NCI-H446 (cell line): ENCODE measurements around the gene TMEM178B.
"Not testable (repeated sequence)": the region's sequence is repeated elsewhere in the genome, so short reads cannot be mapped to it uniquely, and the experiment has no call there.

Experiments used
- DNase-seq, 2 experiments: peaks; one replicate each; lab custom pipeline; 2025; lab: John Stamatoyannopoulos, UW

TMEM178B gene

DNA sequence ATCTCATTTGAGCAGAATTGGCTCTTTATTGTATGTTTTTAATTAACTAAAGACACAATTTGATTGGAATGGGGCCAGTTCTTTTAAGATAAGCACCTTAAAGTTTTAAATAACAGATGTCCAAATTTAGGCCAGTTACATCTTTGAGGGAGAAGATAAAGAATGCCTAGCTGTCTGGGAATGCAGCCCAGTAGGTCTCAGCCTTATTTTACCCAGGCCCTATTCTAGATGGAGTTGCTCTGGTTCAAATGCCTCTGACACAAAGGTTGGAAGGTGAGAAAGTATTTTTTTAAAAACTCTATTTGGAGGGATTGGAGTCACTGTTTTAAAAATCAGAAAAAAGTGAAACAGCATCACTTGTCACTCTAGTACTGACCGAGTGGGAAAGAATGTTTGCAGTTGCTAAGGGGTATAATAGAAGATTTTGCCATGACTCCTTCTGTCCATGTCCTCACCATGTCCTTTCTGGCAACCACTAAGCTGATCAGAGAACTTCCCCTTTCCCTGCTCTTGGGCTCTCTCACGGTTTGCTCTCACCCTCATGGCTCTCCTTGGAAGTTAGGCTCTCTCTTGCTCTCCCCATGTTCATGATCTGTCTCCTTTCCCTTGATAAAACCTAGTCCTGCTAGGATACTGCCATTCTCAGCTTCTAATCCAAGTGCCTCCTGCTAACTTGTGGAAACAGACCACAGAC is 239.1 kb downstream of the TMEM178B start:
- no peak for DNase-seq

DNA sequence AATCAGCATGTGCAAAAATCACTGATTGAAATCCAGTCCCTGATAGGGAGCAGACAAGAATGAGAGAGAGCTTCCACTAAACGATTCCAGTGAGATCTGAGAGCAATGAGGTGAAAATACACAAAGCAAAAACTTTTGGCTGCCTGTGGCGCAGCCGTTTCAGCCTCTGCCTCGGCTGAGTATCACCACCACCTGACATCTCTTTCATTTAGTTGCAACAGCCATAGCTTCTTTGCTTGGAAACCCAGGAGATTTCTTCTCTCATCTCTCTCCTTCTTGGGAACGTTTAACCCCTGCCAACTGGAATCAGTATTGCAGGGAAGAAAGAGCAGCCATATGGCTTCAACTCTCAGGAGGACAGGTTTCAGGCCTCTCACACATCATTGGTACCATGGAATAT is 240.0 kb downstream of the TMEM178B start:
- no peak for DNase-seq

DNA sequence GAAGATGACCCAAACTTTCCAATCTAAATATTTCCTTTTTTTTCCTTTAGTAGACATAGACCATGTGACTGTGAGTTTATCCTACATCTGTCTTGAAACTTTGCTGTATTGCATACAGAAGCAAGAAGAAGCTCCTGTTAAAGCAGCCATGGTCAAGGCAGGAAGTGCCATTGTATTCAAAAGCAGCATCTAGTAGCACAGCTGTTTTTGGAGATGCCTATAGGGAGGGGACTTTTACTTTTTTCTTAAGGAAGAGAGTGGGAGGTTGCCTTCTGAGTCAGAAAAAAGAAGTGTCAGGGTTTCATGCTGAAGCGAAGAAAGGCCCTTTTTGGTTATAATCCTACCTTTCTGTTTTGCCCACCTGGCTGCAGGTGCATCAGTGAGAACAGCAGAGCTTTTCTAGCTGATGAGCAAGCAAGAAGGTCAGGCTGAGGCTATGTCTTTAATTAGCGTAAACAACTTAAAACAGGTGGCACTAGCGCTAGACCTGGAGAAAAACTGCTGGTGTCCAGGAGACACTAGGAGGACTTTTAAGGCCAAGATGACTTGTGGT is 243.2 kb downstream of the TMEM178B start:
- no peak for DNase-seq

DNA sequence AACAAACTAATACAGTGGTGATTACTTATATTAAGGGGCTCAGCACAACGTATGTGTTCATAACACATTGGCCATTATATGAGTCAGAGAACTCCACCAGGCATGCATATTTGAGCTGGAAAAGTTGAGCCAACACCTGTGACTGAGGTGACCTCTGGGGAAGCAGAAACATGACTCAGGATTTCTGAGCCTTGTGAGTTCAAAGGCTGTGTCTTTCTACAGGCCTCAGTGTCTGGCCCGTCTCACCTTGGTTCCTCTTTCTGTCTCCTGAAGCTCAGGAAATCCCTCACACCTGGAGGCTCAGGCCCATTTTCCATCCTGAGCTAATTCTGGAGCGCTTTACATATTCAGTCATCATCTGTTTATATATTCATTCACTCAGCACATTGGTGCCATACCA is 246.4 kb downstream of the TMEM178B start:
- DNase-seq, result no peak

DNA sequence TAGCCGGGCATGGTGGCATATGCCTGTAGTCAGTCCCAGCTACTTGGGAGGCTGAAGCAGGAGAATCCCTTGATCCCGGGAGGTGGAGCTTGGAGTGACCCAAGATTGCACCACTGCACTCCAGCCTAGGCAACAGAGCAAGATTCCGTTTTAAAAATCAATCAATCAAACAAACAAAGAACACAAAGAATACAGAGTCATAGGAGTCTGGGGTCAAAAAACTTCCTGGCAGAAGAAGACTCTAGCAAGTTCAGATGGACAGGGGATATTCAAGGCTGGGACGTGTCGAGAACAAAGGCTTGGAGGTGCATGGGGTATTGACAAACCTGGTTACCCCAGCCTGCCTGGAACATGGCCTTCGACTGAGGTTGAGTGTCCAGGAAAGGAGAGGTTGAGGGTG is 248.5 kb downstream of the TMEM178B start:
- no peak for DNase-seq

DNA sequence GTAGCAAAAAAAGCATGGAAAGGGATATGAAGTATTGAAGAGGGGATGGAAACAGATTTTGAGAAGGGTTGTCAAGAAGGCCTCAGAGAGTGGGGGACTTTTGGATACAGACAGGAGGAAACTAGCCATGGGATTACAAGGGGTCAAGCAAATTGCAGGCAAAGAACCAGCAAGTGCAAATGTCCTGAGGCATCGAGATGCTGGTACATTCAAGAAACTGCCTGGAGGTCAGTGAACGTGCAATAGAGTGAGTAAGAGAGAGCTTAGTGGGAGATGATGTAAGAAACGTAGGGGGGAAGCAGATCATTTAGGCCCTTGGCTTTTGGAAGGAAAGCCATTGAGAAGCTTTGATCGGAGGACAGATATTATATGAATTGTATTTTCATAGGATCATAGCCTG is 250.0 kb downstream of the TMEM178B start:
- no peak for DNase-seq

DNA sequence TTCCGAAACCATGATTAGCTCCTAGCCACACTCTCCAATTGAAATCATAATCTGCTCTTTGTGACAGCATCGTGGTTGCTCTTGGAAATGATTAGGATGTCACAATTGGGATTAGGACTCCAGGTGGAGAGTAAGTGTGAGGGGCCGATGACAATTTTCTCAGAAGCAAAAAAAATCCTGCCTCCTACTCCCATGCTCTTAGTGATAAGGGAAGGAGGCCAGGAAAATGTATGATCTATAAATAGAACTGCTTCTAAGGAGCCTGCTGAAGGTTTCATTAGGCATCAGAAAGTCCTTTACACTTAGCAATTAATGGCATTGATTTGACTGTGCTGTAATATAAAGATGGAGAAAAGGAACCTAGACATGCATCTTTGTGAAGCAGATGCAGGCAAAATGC is 251.0 kb downstream of the TMEM178B start:
- DNase-seq, result no peak

DNA sequence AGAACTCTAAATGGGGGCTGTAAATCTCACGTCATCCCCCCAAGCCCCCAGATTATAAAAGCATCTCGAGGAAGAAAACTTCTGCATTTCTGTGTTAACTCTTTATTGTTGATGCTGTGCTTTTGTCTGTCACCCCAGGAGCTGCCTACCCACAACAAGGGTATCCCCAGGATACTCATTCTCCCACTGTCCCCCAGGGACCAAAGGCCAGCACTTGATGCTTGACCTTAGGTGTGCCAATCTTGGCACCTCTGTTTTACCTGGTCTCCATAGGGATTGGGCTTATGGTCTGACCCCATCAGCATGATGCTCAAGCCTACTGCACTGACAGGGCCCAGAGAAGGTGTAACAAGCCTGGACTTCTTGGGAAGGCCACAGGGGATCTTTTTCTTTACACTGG is 251.4 kb downstream of the TMEM178B start:
- DNase-seq, result no peak

DNA sequence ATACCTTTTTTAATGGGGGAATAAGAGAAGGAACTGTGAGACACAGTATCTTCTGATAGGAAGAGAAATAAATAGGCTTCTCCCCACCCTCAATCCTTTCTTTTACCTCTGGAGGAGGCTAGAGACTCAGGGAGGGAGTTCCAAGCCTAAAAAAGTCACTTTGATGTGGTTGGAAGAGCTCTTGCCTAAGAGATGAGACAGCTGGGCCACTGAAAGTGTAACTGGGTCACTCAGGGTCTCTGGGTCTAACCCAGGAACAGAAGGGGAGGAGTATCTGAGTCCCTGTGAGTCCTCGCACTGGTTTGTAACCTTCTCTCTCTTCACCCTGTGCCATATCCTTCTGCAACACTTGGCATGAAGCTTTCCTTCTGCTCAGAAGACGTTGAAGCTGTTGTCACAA is 254.4 kb downstream of the TMEM178B start:
- no peak for DNase-seq

DNA sequence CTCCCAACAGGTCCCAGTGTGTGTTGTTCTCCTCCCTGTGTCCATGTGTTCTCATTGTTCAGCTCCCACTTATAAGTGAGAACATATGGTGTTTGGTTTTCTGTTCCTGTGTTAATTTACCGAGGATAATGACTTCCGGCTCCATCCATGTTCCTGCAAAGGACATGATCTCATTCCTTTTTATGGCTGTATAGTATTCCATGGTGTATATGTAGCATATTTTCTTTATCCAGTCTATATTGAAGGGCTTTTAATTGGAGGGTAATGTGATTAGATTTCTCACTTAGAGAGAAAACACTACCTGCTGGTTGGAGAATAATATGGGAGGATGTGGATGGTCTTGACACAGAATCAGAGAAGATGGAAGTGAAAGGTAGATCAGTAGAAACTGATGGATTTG is 256.4 kb downstream of the TMEM178B start:
- not testable (repeated sequence) for DNase-seq

DNA sequence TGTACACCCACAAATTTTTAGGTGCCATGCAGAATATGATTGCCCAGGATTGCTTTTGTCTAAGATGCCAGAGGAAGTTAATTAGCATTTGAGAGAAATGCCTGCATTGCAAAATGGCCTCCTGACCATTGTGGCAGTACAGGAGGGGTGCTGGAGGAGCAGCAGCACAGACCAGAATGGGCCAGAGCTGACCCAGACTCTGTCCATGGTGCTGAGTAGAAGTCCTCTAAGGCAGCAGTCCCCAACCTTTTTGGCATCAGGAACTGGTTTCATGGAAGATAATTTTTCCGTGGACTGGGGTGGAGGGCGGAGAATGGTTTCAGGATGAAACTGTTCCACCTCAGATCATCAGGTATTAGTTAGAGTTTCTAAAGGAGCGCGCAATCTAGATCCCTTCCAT is 259.6 kb downstream of the TMEM178B start:
- no peak for DNase-seq

DNA sequence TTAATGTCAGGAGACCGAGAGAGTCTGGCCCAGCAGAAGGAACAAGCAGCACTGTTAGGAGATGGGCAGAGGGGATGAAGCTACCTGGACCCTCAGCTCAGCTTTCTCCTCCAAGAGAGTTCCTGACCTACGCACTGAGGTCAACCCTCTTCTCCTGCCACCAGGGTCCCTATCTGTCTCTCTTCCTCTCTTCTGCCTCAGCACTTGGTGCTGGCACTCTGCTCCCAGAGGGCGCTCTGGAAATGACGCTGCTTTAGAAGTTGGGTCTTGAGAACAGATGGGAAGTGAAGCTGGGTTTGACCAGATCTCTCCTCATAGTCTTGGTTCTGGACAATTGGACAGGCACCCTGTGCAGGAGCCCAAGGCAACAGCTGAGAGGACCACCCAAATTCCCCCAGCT is 261.3 kb downstream of the TMEM178B start:
- no peak for DNase-seq

DNA sequence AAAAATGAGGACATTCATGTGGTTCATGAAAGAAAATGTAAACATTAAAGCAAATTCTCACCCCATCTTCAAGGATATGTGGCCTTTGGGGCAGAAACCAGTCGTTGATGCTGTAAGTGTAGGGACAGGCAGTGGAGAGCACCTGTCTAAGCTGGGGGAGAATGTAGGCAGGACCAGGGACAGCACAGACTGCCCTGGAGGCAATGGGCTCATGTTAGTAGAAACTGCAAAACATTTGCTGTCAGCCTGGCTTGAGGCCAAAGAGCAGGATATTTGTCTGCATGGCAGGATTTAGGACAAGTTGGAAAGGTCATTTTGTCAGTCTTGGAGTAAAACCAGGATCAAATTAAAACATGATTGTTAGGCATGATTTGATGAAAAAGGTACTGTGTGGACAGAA is 265.7 kb downstream of the TMEM178B start:
- DNase-seq, result no peak

DNA sequence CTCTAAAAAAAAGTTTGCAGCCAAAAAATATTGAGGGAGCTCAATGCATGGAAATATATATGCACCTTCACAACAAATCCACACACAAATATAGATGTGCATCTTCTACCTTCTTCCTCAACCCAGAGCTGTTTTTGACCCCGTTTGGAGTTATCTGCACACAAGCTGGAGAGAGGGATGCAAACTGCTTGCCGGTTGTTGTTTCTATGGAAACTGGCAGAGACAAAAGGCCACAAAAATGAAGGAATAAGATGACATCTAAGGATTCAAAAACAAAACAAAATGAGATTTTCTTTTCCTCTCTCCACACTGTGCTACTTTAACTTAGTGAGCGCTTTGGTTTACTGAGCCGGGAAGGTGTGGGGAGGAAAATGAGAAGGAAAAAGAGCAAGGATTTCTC is 267.1 kb downstream of the TMEM178B start:
- DNase-seq, result no peak

DNA sequence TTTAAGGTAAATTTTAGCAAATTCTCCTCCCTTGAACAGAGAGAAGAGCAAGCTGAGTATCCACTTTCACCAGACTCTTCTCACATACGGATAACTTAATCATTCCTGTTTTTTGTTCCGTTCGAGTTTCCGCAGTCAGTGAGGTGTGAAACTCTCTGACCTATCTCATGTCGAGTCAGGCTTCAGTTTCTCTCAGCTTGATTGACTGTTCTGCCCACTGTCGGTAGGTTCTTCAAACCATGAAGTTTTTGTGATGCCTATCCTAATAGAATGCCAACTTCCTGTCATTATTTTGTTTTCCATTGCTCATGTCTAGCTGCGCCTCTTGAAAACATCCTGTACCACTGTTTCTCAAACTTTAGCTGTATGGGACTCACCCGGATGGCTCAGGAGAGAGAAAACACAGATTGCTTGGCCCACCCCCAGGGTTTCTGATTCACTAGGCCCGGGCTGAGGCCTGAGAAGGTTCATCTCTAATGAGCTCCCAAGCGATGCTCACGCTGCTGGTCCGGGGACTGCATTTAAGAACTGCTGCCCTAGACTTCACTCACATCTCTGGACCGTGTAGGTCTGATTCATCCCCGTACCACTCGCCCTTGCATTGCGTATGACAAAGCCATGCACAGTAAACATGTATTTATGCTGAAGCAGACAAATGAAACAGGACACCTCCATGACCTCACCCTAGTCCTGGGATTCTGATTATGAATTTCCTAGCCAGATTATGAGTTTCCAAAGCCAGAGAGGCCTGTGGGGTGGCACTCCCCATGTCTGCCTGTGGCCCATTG is 269.0 kb downstream of the TMEM178B start:
- DNase-seq, result no peak

DNA sequence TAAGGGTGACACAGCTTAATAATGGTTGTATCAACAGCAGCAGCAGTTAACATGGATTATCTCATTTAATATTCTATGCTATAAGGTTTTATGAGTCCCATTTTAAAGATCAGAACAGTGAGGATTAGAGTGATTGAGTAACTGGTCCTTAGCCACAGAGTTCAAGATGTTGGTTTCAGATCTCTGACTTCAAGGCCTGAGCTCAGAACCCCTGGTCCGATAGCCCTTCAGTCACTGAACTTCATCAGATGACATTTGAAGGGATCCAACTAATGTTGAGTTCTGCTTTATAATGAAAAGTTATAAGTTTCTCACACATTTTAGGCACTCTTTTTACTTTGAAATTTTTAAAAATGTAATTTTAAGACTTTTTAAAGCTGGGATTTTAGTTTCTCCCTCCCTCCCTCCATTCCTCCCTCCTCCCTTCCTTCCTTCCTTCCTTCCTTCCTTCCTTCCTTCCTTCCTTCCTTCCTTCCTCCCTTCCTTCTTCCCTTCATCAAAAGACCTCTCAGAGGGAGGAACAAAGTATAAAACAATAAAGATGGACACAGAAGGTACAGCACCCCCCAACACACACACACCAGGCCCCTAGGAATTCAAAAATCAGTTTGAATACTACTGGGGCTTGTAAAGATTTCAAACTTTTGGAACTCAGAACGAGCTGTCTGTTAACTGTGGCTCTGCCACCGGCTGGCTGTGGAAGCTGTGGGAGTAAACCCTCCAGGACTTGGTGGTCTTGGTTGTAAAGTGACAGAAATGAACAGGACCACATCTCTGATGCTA is 270.5 kb downstream of the TMEM178B start:
- no peak for DNase-seq

DNA sequence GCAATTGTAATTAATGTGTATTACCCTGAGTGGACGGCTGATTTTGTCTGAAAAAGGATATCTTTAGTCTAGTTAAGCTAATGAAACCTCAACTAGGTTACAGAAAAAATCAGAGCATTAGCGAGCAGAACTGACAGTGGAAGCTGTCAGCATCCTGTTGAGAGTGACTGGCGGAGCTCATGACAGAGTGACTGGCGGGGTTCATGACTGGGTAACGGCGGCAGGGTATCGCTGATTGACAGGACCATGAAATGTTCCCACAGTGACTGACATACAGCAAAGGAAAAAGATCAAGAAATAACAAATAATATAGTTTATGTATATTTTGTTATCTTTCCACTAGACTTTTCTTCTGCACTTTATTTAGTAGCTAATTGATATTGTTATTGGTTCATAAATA is 274.9 kb downstream of the TMEM178B start:
- no peak for DNase-seq

DNA sequence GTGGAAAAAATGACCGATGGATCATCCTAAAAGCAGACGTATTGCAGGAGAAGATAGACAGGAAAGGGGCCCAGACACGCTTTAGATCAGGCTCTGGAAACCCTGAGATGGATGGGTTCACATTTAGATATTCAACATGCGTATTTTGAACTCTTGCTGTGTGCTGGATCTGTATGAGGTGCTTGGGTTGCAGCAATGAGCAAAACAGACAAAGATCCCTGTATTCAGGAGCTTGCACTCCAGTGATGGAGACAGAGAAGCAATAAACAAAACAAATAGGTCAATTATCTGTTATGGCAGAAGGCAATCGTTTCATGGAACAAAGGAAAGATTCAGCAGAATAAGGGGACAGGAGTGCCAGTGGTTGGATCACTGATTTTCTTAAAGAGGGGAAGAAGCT is 275.5 kb downstream of the TMEM178B start:
- no peak for DNase-seq

DNA sequence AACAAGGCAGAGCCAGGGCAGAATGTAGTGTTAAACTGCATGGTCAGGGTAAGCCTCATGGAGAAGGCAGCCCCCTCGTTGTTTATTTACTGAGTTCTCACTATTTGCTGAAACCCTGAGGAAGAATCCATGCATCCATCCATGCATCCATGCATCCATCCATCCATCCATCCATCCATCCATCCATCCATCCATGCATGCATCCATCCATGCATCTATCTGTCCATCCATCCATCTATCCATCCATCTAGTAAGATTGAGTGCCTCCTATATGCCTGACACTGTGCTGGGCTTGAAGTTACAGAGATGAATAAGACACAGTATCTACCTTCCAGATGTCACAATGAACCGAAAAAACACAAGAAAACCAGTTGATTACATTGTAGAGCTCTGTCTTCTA is 275.9 kb downstream of the TMEM178B start:
- no peak for DNase-seq

DNA sequence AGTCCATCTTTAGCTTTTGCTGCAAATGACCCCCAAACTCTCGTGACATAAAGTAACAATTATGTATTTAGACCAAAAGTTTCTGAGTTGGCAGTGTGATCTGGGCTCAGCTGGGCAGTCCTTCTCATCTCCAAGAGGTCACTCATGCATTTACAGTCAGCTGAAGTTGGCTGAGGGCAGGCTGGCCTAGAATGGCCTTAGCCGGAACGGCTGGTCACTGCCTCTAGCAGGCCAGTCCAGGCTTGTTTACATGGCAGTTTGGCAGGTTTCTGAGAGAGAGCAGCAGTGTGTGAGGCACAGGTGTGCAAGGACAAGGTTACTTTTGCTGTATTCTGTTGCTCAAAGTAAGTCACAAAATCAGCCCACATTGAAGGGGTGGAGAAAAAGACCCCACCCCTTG is 277.3 kb downstream of the TMEM178B start:
- DNase-seq, result no peak

DNA sequence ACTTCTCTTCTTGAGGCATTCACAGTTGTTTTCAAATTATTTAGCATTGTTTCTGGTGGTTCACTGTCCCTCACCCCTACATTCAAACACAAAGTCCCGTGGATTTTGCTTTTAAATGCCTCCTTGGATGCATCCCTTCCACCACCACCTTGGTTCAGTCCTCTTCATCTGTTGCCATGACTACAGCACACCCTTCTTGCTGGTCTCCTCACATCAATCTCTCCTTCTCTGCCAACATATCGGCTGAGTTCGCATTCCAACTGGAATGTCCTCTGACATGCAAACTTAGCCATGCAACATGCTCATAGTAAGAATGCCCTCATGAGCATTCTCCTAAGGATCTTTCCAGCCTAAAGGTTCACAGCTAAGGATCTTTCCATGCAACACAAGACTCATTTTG is 279.1 kb downstream of the TMEM178B start:
- DNase-seq, result no peak

DNA sequence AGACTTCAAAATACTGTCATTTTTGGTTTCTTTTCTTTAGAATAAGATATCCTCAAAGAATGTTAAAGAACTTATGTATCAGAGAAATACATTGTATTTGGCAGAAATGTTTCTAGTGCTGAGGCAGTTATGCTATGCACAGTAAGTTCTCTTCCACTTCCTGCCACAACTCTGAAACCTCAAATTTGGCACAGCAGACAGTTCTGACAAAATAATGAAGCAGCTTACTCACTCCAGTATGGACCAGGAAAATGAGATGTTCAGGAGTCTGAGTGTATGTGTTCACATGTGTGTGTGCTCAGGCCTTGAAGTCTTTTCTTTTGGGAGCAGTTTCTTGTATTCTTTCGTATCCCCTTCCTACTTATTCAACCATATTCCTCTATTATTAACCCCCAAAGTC is 280.4 kb downstream of the TMEM178B start:
- DNase-seq, result no peak

DNA sequence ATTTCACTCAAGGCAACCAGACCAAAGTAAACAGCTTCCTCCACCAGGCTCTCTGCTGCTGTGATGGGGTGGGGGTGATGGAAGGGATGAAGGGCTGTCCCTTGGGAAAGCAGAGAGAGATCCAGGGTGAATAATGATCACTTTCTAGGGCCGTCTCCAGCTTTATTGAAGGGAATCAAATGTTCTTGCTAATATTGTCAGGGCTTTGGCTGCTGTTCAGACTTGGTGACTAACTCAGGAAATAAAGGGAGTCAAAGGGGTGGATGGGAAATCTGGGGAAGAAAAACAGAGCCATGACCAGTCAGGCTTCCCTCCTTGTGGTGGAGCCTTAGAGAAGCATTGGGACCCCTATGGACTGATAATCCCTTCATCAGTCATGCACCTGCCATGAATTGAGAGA is 281.2 kb downstream of the TMEM178B start:
- peak in 1 of 2 experiments; percentile 47 for DNase-seq
